Measurements from ENCODE around the gene FANK1. TPM values are rescaled to one million over a fixed set of nuclear protein-coding genes. Genes with fewer than 3 reads are reported as not detected.
"Not testable (repeated sequence)": the region's sequence is repeated elsewhere in the genome, so short reads cannot be mapped to it uniquely, and the experiment has no call there.

Gene FANK1
- polyA plus RNA-seq, 1 of the 3 experiments (the other 2 are of a cell fraction) = 12.3 TPM

- TF ChIP-seq SMC3 (IDR thresholded peaks at IDR 0.05; ENCODE audit: low read depth, low read length) (no peak), GATA2 (CRISPR knock-in tag; IDR thresholded peaks at IDR 0.05) (no peak), FOSL2 (IDR thresholded peaks at IDR 0.05; ENCODE audit: borderline replicate concordance, low read depth) (no peak)
Observed at GRCh38 chr10:125962200-125962599, 65.8 kb downstream of the FANK1 start (continued).

GRCh38 chr10:125964558-125964957, 68.2 kb downstream of the FANK1 start:
- Histone ChIP-seq H3K4me2 (no peak overlapping the region), H3K4me1 (ENCODE audit: control insufficient read depth in 1 of 2, insufficient read depth in 2 of 2, low read depth in 1 of 2, low read length in 1 of 2) (no peaks in the 10 kb centered on the region), H3K27ac (ENCODE audit: low read depth in 2 of 2, low read length in 1 of 2) (no peak overlapping the region), H4K20me1 (ENCODE audit: insufficient read depth) (no peaks in the 10 kb centered on the region), H3K27me3 (ENCODE audit: insufficient read depth) (no peaks in the 10 kb centered on the region), H2AFZ (ENCODE audit: low read depth) (no peak overlapping the region), H3K4me3 (ENCODE audit: low read depth in 2 of 2, low read length in 1 of 2) (no peak overlapping the region), H3K9ac (no peak overlapping the region), H3F3A (replicated peaks; ENCODE audit: insufficient read depth) (no peaks in the 10 kb centered on the region), H3K79me2 (ENCODE audit: insufficient read depth) (no peaks in the 10 kb centered on the region), H3K9me2 (no peaks in the 10 kb centered on the region), H3K9me3 (no peaks in the 10 kb centered on the region; the same call in 1 of the 2 replicates), H3K36me3 (replicated peaks in 1 of 2; ENCODE audit: control insufficient read depth in 1 of 2, insufficient read depth in 2 of 2, low read length in 1 of 2) (no peaks in the 10 kb centered on the region)
- no peak for DNase-seq
- ChIA-PET CTCF (no interaction called here), POLR2A (no interaction called here)
- TF ChIP-seq SMC3 (IDR thresholded peaks at IDR 0.05; ENCODE audit: low read depth, low read length) = no peak
- TF ChIP-seq USF1 (IDR thresholded peaks at IDR 0.05; ENCODE audit: borderline replicate concordance, low read depth) = no peak
- TF ChIP-seq JUND (IDR thresholded peaks at IDR 0.05) = no peak
- no peak for TF ChIP-seq MEF2A (IDR thresholded peaks at IDR 0.05; ENCODE audit: borderline replicate concordance, low read depth)
- no peak for TF ChIP-seq FOSL2 (IDR thresholded peaks at IDR 0.05; ENCODE audit: borderline replicate concordance, low read depth)
- no peak for TF ChIP-seq GATA2 (CRISPR knock-in tag; IDR thresholded peaks at IDR 0.05)
- TF ChIP-seq NFIC (IDR thresholded peaks at IDR 0.05; ENCODE audit: borderline replicate concordance) = no peak
- no peak for TF ChIP-seq IRF3 (IDR thresholded peaks at IDR 0.05; ENCODE audit: low read depth, low read length)
- 92% methylated on average over 2 of the region's 2 CpGs for whole genome bisulfite sequencing (ENCODE audit: low lambda C conversion rate)

- H3K4me3 ChIP-seq (ENCODE audit: low read depth in 2 of 2, low read length in 1 of 2) = no peak overlapping the region
- TF ChIP-seq JUND (IDR thresholded peaks at IDR 0.05) (no peak), GATA2 (CRISPR knock-in tag; IDR thresholded peaks at IDR 0.05) (no peak), EP300 (IDR thresholded peaks at IDR 0.05; ENCODE audit: borderline replicate concordance in 1 of 2, low read depth in 1 of 2, low read length in 1 of 2) (no peak), YY1 (IDR thresholded peaks at IDR 0.05; ENCODE audit: low read depth) (no peak), TAF1 (IDR thresholded peaks at IDR 0.05; ENCODE audit: borderline replicate concordance, low read depth, low read length) (no peak), RFX5 (IDR thresholded peaks at IDR 0.05; ENCODE audit: low read length) (no peak), IRF3 (IDR thresholded peaks at IDR 0.05; ENCODE audit: low read depth, low read length) (no peak), CHD2 (IDR thresholded peaks at IDR 0.05; ENCODE audit: low read length, partially characterized antibody) (no peak)
- no peaks in the 10 kb centered on the region for H3K27me3 ChIP-seq (ENCODE audit: insufficient read depth)
- WGBS (ENCODE audit: low lambda C conversion rate) = 55% methylated on average over 1 of the region's 1 CpG
- no peak overlapping the region for H3K27ac ChIP-seq (ENCODE audit: low read depth in 2 of 2, low read length in 1 of 2)
- H3K9ac ChIP-seq = no peak overlapping the region
- no peaks in the 10 kb centered on the region; the same call in 1 of the 2 replicates for H3K9me3 ChIP-seq
- ChIA-PET CTCF (no interaction called here), POLR2A (no interaction called here)
- H3K9me2 ChIP-seq = no peaks in the 10 kb centered on the region
- H3F3A ChIP-seq (replicated peaks; ENCODE audit: insufficient read depth) = no peaks in the 10 kb centered on the region
- no peaks in the 10 kb centered on the region for H3K79me2 ChIP-seq (ENCODE audit: insufficient read depth)
- H2AFZ ChIP-seq (ENCODE audit: low read depth) = no peak overlapping the region
- H3K4me1 ChIP-seq (ENCODE audit: control insufficient read depth in 1 of 2, insufficient read depth in 2 of 2, low read depth in 1 of 2, low read length in 1 of 2) = no peaks in the 10 kb centered on the region
- H4K20me1 ChIP-seq (ENCODE audit: insufficient read depth) = no peaks in the 10 kb centered on the region
- no peak for DNase-seq
- H3K4me2 ChIP-seq = no peak overlapping the region
- H3K36me3 ChIP-seq (replicated peaks in 1 of 2; ENCODE audit: control insufficient read depth in 1 of 2, insufficient read depth in 2 of 2, low read length in 1 of 2) = no peaks in the 10 kb centered on the region
Observed at GRCh38 chr10:125967533-125967932, 71.2 kb downstream of the FANK1 start.

GRCh38 chr10:125970077-125970630, 73.8 kb downstream of the FANK1 start:
- H3K9me3 ChIP-seq; H3F3A ChIP-seq (replicated peaks; ENCODE audit: insufficient read depth); H3K9ac ChIP-seq; H2AFZ ChIP-seq (ENCODE audit: low read depth); POLR2A ChIA-PET; H3K4me1 ChIP-seq (ENCODE audit: control insufficient read depth in 1 of 2, insufficient read depth in 2 of 2, low read depth in 1 of 2, low read length in 1 of 2); H3K27me3 ChIP-seq (ENCODE audit: insufficient read depth); H3K4me3 ChIP-seq (ENCODE audit: low read depth in 2 of 2, low read length in 1 of 2); H3K27ac ChIP-seq (ENCODE audit: low read depth in 2 of 2, low read length in 1 of 2); H3K36me3 ChIP-seq (replicated peaks in 1 of 2; ENCODE audit: control insufficient read depth in 1 of 2, insufficient read depth in 2 of 2, low read length in 1 of 2); H3K4me2 ChIP-seq; H4K20me1 ChIP-seq (ENCODE audit: insufficient read depth); CTCF ChIA-PET; H3K9me2 ChIP-seq; DNase-seq; H3K79me2 ChIP-seq (ENCODE audit: insufficient read depth): not testable (repeated sequence)
- 89% methylated on average over 11 of the region's 36 CpGs for WGBS (ENCODE audit: low lambda C conversion rate)

All from SK-N-SH (cell line).